Measurements from ENCODE around the gene RILPL2. TPM values are rescaled to one million over a fixed set of nuclear protein-coding genes. Genes with fewer than 3 reads are reported as not detected.

The RILPL2 gene
- total and polyA plus RNA-seq, 9 of the 15 experiments (the other 6 are each of a cell fraction or from before 2014, with no cell fraction given), result 0.61 to 5.8 (median 4.3) TPM

DNA sequence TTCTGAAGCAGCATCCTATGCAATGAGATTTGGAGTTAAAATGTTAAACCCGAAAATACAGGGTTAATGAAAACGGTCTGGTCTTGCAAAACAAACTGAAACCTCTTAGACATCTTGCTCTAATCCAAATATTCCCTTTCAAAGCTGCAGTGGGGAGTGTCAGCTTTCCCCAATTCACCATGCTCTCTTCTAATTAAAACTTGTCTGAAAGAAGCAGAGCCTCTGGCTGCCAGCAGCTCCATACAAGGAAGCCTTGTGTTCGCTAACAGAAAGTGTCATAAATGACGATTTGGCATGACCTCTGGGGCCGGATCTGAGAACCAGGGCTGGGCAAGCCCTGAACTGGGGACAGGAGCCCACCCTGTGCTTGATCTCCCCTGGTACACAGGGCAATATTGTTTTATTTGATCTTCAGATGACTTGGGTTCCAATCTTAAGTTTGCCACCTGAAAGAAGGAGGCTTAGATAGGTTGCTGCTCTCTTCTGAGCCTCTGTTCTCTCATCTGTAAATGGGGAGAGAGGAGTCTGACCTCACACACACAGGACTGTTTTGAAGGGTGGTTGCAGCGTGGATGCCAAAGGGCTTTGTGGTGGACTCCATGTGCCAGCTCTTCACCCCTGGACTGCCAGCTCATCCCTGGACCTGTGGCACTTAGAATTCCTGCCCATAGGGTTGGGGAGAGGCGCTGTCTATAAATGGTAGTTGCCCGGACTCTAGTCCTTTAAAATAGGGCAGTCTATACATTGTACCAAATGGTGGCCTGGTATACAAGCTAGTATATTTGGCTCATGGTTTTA, 44.7 kb downstream of the RILPL2 start:
- Histone ChIP-seq H3K27ac (ENCODE audit: extremely low read depth, low read depth, low read length) (peak overlapping the region; percentile 26; the same call in 1 of the 3 replicates), H3K9me3 (replicated peaks; ENCODE audit: control insufficient read depth, insufficient read depth, low read depth, low read length) (no peaks in the 10 kb centered on the region), H3K27me3 (ENCODE audit: control insufficient read depth in 2 of 2, insufficient read depth in 2 of 2, low read length in 2 of 2) (no peaks in the 10 kb centered on the region), H3K9ac (ENCODE audit: insufficient read depth in 1 of 2, low read depth in 2 of 2, low read length in 2 of 2) (peak overlapping the region in 1 of 2 experiments; percentile 57; a peak in 1 of 4 replicates), H3K4me3 (no peak overlapping the region), H3K4me1 (replicated peaks in 1 of 2; ENCODE audit: control insufficient read depth in 2 of 2, insufficient read depth in 2 of 2, low read length in 2 of 2) (peaks cover 24 to 29% of the 10 kb centered on the region in 2 experiments), H2AFZ (ENCODE audit: low read depth, low read length) (no peak overlapping the region), H4K20me1 (replicated peaks; ENCODE audit: control insufficient read depth, insufficient read depth, low read length) (peaks cover 35% of the 10 kb centered on the region), H3K9me1 (ENCODE audit: control insufficient read depth, insufficient read depth, low read length) (no peaks in the 10 kb centered on the region), H3K4me2 (ENCODE audit: insufficient read depth, low read length) (no peak overlapping the region), H3K36me3 (ENCODE audit: control insufficient read depth, insufficient read depth, low read length) (peaks cover 71% of the 10 kb centered on the region), H3K79me2 (ENCODE audit: control insufficient read depth, insufficient read depth, low read length) (peaks cover 86% of the 10 kb centered on the region)
- BruUV-seq (replicated peaks), result no TSS peak
- intact Hi-C loops (cut with micrococcal nuclease), result no loop called here
- no peak for FAIRE-seq
- TF ChIP-seq MCM3 (IDR thresholded peaks at IDR 0.05) (no peak), SRSF1 (IDR thresholded peaks at IDR 0.05; ENCODE audit: low read depth, low read length) (no peak), JUNB (CRISPR knock-in tag; conservative IDR thresholded peaks at IDR 0.05) (no peak), NCOA4 (IDR thresholded peaks at IDR 0.05; ENCODE audit: partially characterized antibody) (no peak), ZNF282 (CRISPR knock-in tag; IDR thresholded peaks at IDR 0.05) (no peak), SIRT6 (IDR thresholded peaks at IDR 0.05; ENCODE audit: low read depth, low read length) (no peak), MYBL2 (IDR thresholded peaks at IDR 0.05; ENCODE audit: low read depth) (no peak), MYBL2 (CRISPR knock-in tag; IDR thresholded peaks at IDR 0.05; ENCODE audit: borderline replicate concordance) (no peak), SLC30A9 (CRISPR knock-in tag; IDR thresholded peaks at IDR 0.05) (no peak), ZNF212 (CRISPR knock-in tag; IDR thresholded peaks at IDR 0.05) (no peak), NCOA1 (IDR thresholded peaks at IDR 0.05; ENCODE audit: low read depth) (no peak)
- TF ChIP-seq, protein P1, sequence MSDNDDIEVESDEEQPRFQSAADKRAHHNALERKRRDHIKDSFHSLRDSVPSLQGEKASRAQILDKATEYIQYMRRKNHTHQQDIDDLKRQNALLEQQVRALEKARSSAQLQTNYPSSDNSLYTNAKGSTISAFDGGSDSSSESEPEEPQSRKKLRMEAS (CRISPR knock-in tag; IDR thresholded peaks at IDR 0.05), result no peak
- TF ChIP-seq, protein P2, sequence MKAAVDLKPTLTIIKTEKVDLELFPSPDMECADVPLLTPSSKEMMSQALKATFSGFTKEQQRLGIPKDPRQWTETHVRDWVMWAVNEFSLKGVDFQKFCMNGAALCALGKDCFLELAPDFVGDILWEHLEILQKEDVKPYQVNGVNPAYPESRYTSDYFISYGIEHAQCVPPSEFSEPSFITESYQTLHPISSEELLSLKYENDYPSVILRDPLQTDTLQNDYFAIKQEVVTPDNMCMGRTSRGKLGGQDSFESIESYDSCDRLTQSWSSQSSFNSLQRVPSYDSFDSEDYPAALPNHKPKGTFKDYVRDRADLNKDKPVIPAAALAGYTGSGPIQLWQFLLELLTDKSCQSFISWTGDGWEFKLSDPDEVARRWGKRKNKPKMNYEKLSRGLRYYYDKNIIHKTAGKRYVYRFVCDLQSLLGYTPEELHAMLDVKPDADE (conservative IDR thresholded peaks at IDR 0.05; ENCODE audit: control insufficient read depth, low read depth, low read length), result no peak
- TF ChIP-seq, protein P3, sequence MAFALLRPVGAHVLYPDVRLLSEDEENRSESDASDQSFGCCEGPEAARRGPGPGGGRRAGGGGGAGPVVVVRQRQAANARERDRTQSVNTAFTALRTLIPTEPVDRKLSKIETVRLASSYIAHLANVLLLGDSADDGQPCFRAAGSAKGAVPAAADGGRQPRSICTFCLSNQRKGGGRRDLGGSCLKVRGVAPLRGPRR (CRISPR knock-in tag; IDR thresholded peaks at IDR 0.05), result no peak
- TF ChIP-seq, protein P4, sequence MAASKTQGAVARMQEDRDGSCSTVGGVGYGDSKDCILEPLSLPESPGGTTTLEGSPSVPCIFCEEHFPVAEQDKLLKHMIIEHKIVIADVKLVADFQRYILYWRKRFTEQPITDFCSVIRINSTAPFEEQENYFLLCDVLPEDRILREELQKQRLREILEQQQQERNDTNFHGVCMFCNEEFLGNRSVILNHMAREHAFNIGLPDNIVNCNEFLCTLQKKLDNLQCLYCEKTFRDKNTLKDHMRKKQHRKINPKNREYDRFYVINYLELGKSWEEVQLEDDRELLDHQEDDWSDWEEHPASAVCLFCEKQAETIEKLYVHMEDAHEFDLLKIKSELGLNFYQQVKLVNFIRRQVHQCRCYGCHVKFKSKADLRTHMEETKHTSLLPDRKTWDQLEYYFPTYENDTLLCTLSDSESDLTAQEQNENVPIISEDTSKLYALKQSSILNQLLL (CRISPR knock-in tag; IDR thresholded peaks at IDR 0.05; ENCODE audit: borderline replicate concordance), result no peak
- WGBS (ENCODE audit: insufficient coverage, low coverage, missing lambda C conversion rate), result 95% methylated on average over 8 of the region's 8 CpGs
- in situ Hi-C loops (cut with MboI), result loop anchor here (25.0 kb wide), 1 partner anchor 1554 kb away; no protein-coding TSS in a partner anchor
- DNase-seq (ENCODE audit: extremely low read depth in 1 of 4, low spot score in 3 of 4), result no peak
- no peak for ATAC-seq
- ChIA-PET CTCF (ENCODE audit: low intra/inter-chr PET ratio) (no interaction called here), POLR2A (interaction anchor here (0.5 to 1.7 kb wide), 13 partner anchors 8 to 1626 kb away, joined by 3 to 6 read pairs (median 3); partner anchors contain the start of gene KMT5A)

Measured in K562 (cell line).